IgD-negative memory B cell (primary cell): ENCODE results near the gene UGGT1. TPM values are rescaled to one million over a fixed set of nuclear protein-coding genes. Genes with fewer than 3 reads are reported as not detected.

Source experiments
- H3K27ac Mint-ChIP-seq, 3 donors: one replicate each; pipeline ENCODE4 v1.8.0; 2020 to 2022; ENCODE audit warnings: mild to moderate bottlenecking in 3 of 3, mixed read lengths in 3 of 3, moderate library complexity in 1 of 3
- H3K27me3 Mint-ChIP-seq: one replicate; pipeline ENCODE4 v1.8.0; 2021; ENCODE audit warnings: mixed read lengths
- H3K36me3 Mint-ChIP-seq: one replicate; pipeline ENCODE4 v1.8.0; 2020; ENCODE audit warnings: mild to moderate bottlenecking, mixed read lengths
- H3K4me1 Mint-ChIP-seq, 3 donors: one replicate each; pipeline ENCODE4 v1.8.0; 2020 to 2022; ENCODE audit warnings: mixed read lengths in 3 of 3, mild to moderate bottlenecking in 1 of 3
- H3K4me3 Mint-ChIP-seq, 4 donors: one replicate each; pipeline ENCODE4 v1.8.0; 2020 to 2022; ENCODE audit warnings: mild to moderate bottlenecking in 4 of 4, mixed read lengths in 4 of 4, moderate library complexity in 3 of 4
- H3K9me3 Mint-ChIP-seq, 3 donors: one replicate each; pipeline ENCODE4 v1.8.0; 2020 to 2021; ENCODE audit warnings: mixed read lengths in 3 of 3, mild to moderate bottlenecking in 1 of 3
- polyA plus RNA-seq: library from polyadenylated mRNA; unstranded; fragments of 300-500 nt; fragmentation: Illumina TruSeq; gene quantifications from one replicate; pipeline ENCODE4 v1.2.3, GENCODE V29; 2021

UGGT1 gene, protein sequence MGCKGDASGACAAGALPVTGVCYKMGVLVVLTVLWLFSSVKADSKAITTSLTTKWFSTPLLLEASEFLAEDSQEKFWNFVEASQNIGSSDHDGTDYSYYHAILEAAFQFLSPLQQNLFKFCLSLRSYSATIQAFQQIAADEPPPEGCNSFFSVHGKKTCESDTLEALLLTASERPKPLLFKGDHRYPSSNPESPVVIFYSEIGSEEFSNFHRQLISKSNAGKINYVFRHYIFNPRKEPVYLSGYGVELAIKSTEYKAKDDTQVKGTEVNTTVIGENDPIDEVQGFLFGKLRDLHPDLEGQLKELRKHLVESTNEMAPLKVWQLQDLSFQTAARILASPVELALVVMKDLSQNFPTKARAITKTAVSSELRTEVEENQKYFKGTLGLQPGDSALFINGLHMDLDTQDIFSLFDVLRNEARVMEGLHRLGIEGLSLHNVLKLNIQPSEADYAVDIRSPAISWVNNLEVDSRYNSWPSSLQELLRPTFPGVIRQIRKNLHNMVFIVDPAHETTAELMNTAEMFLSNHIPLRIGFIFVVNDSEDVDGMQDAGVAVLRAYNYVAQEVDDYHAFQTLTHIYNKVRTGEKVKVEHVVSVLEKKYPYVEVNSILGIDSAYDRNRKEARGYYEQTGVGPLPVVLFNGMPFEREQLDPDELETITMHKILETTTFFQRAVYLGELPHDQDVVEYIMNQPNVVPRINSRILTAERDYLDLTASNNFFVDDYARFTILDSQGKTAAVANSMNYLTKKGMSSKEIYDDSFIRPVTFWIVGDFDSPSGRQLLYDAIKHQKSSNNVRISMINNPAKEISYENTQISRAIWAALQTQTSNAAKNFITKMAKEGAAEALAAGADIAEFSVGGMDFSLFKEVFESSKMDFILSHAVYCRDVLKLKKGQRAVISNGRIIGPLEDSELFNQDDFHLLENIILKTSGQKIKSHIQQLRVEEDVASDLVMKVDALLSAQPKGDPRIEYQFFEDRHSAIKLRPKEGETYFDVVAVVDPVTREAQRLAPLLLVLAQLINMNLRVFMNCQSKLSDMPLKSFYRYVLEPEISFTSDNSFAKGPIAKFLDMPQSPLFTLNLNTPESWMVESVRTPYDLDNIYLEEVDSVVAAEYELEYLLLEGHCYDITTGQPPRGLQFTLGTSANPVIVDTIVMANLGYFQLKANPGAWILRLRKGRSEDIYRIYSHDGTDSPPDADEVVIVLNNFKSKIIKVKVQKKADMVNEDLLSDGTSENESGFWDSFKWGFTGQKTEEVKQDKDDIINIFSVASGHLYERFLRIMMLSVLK (N-terminal part only)
- polyA plus RNA-seq, result 10.9 TPM

DNA sequence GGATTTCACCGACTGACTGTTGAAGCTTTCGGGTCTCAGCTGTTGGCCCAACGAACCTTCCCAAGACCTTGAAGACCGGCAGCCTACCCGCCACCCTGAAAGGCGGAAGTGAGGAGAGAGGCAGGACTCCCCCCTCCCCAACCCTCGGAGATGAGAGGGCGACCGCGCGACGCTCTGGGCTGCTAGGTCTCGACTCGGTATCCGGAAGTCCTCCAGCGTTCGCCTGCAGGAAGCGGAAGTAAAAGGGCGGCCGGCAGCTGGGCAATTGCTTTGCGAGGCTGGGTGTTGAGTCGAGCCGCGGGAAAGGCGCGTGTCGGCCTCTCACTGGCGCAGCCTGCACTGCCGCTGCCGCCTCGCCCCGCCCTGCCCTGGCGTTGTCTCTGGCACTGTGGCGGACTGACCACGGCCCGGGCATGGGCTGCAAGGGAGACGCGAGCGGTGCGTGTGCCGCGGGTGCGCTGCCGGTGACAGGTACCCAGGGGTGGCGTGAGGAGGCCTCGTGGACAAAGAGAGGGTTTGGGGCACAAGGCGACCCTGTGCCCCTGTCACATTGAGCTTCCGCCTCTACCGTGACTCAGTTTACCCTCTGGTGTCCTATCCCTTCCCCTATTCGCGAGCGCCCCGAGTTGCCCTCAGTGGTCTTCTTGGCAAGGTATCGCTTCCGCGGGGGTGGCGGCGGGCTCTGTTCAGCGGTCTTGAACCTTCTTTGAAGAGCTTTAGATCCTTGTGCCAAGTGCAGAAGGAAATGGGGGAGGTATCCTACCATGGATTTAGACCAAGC lies at the start of gene UGGT1:
TSS of gene UGGT1 (plus strand) at position 256 of the 781 bp plus-strand sequence. CDS start at position 414, 158 bp downstream.
- Mint-ChIP-seq H3K9me3 (no peaks in the 10 kb centered on the region), H3K4me3 (peak within 1 kb of the TSS; percentile 90 to 98 (median 95)), H3K4me1 (peaks cover 25 to 38% (median 29%) of the 10 kb centered on the region in 3 donors), H3K27me3 (no peaks in the 10 kb centered on the region), H3K27ac (peak within 1 kb of the TSS; percentile 63 to 97 (median 93)), H3K36me3 (peaks cover 2% of the 10 kb centered on the region)

DNA sequence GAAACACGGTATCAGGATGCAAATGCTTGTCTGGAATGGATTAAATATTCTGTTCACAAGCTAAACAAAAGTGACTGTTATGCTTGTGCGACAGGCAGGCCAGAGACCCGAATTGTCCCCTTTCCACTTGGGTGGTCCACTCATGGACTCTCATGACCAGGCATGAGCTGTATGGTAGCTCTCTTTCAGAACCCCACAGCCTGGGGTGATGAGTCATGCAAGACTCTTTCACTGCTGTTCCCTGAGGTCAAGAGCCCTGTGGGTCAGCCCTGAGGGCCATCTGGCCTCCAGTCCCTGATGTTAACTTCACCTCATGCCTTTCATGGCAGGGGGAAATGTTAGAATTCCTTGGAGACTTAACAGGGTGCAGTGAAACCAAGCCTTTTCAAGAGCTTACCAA lies 49.4 kb upstream of the UGGT1 start:
- Mint-ChIP-seq H3K27ac (no peak overlapping the region), H3K9me3 (peaks cover 4 to 36% (median 29%) of the 10 kb centered on the region in 3 donors), H3K4me3 (no peak overlapping the region), H3K4me1 (no peaks in the 10 kb centered on the region), H3K36me3 (peaks cover 3% of the 10 kb centered on the region), H3K27me3 (peaks cover 8% of the 10 kb centered on the region)

DNA sequence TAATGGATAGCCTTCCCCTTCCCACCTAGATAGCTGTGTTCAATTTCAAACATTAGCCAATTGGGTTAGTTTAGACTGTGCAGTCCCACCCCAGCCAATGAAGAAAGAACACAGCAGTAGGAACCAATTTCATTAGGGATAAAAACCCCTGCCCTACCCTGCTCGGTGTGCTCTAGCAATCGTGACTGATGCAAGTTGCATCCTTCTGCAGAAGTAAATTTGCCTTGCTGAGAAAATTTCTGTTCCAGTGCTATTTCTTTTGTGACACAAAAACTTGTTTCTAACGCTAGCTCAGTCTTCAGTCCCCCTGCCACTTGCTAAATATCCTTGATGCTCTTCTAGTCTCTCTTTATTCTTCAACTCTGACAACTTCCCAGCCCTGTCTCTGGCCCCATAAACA lies 48.0 kb upstream of the UGGT1 start:
- Mint-ChIP-seq H3K4me3 (no peak overlapping the region), H3K27ac (no peak overlapping the region), H3K9me3 (peaks cover 2 to 29% (median 24%) of the 10 kb centered on the region in 3 donors), H3K27me3 (peaks cover 8% of the 10 kb centered on the region), H3K36me3 (peaks cover 3% of the 10 kb centered on the region), H3K4me1 (no peaks in the 10 kb centered on the region)

DNA sequence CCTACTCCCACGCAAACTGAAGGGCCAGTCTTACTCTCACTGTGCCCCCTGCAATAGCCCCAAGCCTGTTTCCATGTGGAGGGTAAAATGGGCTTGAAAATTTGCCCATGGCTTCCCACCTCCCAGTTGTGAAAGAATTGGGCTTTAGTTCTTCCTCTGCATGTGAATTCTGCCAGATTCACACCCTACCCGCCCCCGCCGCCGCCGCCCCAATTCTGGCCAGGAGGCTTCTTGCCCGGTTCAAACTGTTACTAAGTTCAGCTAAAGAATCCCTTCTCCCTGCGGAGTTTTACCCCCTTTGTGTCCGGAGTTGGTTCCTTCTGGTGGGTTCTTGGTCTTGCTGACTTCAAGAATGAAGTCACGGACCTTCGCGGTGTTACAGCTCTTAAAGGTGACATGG lies 37.7 kb upstream of the UGGT1 start:
- peaks cover 22% of the 10 kb centered on the region for H3K27me3 Mint-ChIP-seq
- H3K9me3 Mint-ChIP-seq, result peaks cover 12 to 14% (median 14%) of the 10 kb centered on the region in 3 donors
- no peak overlapping the region for H3K4me3 Mint-ChIP-seq

DNA sequence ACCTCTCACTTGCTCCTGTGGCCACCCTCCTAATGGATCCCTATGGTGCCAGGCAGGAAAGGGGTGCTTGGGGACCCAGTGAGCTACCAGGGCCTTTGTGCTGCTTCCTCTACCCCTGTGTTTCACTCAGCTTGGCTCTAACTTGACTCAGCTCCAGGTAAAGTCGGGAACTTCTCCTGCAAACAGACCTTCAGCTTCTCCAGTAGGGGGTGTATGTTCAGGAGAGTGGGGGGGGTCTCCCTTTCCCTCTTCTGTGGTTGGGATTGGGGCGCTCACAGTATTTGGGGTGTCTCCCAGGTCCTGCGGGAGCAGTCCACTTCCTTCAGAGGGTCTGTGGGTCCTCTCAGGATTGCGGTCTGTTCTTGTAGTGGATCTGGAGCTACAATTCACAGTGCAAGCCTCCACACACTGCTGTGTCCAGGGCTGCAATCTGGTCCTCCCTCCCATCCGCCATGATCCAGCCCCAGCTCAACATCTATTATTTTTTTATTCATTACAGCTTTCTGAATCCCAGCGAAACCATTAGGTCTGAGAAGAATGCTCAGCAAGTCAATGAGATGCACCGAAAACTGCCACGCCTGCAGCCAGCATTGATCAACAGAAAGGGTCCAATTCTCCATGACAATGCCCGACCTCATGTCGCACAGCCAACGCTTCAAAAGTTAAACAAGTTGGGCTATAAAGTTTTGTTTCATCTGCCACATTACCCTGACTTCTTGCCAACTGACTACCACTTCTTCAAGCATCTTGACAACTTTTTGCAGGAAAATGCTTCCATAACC lies 36.7 kb upstream of the UGGT1 start:
- Mint-ChIP-seq H3K9me3 (peaks cover 10 to 11% (median 10%) of the 10 kb centered on the region in 3 donors), H3K4me1 (no peaks in the 10 kb centered on the region), H3K4me3 (no peak overlapping the region), H3K36me3 (peaks cover 3% of the 10 kb centered on the region), H3K27me3 (peaks cover 22% of the 10 kb centered on the region), H3K27ac (no peak overlapping the region)

More for the DNA sequence above, 37.7 kb upstream of the UGGT1 start:
- H3K36me3 Mint-ChIP-seq, result peaks cover 5% of the 10 kb centered on the region
- H3K4me1 Mint-ChIP-seq, result no peaks in the 10 kb centered on the region
- no peak overlapping the region for H3K27ac Mint-ChIP-seq

DNA sequence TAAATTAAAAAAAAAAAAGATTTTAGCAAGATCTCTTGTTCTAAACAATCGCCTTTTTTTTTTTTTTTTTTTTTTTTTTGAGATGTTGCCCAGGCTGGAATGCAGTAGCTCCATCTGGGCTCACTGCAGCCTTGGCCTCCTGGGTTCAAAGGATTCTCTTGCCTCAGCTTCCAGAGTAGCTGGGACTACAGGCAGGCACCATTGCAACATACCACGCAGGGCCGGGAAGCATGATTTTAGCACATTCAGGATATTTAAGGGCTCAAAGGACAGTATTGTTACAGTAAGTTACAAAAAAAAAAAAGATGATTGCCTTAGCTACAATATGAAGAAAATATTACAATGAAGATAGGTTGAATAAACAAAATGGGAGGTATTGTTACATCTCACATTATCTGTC lies 33.7 kb upstream of the UGGT1 start:
- peaks cover 0 to 2% (median 0%) of the 10 kb centered on the region in 3 donors for H3K9me3 Mint-ChIP-seq
- H3K27me3 Mint-ChIP-seq, result peaks cover 11% of the 10 kb centered on the region

DNA sequence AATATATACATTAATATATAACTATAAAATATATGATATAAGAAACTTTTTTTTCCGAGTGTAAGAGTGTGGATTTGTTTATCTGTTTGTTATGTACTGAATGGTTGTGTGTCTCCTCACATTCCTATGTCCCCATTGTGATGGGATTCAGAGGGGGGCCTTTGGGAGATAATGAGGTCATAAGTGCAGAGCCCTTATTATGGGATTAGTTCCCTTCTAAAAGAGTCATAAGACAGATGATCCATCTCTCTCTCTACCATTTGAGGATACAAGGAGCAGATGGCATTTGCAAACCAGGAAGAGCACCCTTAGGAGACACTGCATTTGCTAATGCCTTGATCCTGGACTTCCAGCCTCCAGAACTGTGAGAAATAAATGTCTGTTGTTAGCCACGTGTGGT lies 32.9 kb upstream of the UGGT1 start:
- H3K4me1 Mint-ChIP-seq, result no peaks in the 10 kb centered on the region
- no peak overlapping the region for H3K4me3 Mint-ChIP-seq
- no peaks in the 10 kb centered on the region for H3K36me3 Mint-ChIP-seq
- peaks cover 0 to 2% (median 0%) of the 10 kb centered on the region in 3 donors for H3K9me3 Mint-ChIP-seq
- no peak overlapping the region for H3K27ac Mint-ChIP-seq
- H3K27me3 Mint-ChIP-seq, result peaks cover 10% of the 10 kb centered on the region

More for the DNA sequence above, 33.7 kb upstream of the UGGT1 start:
- Mint-ChIP-seq H3K4me3 (no peak overlapping the region), H3K4me1 (no peaks in the 10 kb centered on the region), H3K27ac (no peak overlapping the region), H3K36me3 (no peaks in the 10 kb centered on the region)

DNA sequence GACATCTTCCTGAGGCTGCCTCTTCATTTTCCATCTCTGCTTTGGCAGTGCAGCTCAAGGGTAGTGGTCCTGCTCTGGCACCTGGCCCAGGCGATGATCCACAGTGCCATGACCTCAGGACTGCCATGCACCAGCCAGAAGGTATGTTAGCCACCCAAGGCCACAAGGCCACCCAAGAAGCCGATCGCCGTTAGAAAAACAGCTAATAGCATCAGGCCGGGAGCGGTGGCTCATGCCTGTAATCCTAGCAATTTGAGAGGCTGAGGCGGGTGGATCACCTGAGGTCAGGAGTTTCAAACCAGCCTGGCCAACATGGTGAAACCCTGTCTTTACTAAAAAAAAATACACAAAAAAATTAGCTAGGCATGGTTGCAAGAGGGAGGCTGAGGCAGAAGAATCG lies 28.4 kb upstream of the UGGT1 start:
- Mint-ChIP-seq H3K27me3 (no peaks in the 10 kb centered on the region), H3K4me3 (no peak overlapping the region), H3K4me1 (no peaks in the 10 kb centered on the region), H3K27ac (no peak overlapping the region), H3K36me3 (peaks cover 2% of the 10 kb centered on the region), H3K9me3 (no peaks in the 10 kb centered on the region)

DNA sequence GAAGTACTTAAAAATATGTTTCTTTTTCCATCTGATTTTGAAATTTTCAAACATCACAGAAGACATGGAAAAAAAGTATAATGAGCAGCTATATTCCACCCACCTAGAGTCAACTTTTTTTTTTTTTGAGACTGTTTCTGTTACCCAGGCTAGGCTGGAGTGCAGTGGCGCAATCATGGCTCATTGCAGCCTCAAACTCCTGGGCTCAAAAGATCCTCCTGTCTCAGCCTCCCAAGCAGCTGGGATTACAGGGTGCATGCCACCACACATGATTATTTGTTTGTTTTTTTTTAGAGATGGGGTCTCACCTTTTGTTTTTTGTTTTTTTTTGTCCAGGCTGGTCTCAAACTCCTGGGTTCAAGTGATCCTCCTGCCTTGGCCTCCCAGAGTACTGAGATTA lies 26.6 kb upstream of the UGGT1 start:
- no peak overlapping the region for H3K4me3 Mint-ChIP-seq
- H3K27me3 Mint-ChIP-seq, result no peaks in the 10 kb centered on the region
- peaks cover 2% of the 10 kb centered on the region for H3K36me3 Mint-ChIP-seq
- no peaks in the 10 kb centered on the region for H3K4me1 Mint-ChIP-seq
- no peak overlapping the region for H3K27ac Mint-ChIP-seq
- H3K9me3 Mint-ChIP-seq, result no peaks in the 10 kb centered on the region

DNA sequence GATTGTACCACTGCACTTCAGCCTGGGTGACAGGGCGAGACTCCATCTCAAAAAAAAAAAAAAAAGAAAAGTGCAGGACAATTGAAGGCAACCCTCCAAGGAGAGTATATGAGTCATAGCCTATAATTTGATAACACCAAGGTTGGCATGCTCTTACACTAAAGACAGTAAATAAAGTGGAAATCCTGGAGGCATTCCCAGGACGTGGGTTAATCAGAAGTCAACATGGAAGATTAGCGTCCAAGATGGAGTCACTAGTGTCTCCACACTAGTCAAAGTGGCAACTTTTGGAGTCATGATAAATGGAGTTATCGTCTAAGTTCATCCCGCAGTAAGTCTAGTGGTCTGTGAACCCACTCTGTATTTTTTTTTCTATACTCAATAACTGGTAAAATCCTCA lies 21.2 kb upstream of the UGGT1 start:
- Mint-ChIP-seq H3K27me3 (peaks cover 1% of the 10 kb centered on the region), H3K36me3 (peaks cover under 1% of the 10 kb centered on the region), H3K9me3 (peaks cover 0 to 2% (median 0%) of the 10 kb centered on the region in 3 donors), H3K4me3 (no peak overlapping the region), H3K4me1 (no peaks in the 10 kb centered on the region), H3K27ac (no peak overlapping the region)

DNA sequence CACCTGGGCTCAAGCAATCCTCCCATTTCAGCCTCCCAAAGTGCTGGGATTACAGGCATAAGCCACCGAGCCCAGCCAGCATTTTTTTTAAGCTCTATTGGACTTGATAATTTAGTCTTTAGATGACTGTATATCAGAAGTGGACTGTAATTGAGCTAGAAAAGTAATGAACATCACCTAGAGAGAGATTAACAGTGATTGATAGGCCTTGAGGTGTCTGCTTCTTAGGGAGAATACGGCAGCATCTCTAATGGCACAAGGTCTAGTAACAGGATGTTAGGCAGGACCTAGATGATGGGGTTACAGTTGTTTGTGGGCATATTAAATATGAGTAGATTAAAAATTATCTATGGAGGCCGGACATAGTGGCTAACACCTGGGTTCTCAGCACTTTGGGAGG lies 17.7 kb upstream of the UGGT1 start:
- peaks cover 5 to 9% (median 9%) of the 10 kb centered on the region in 3 donors for H3K4me1 Mint-ChIP-seq
- H3K4me3 Mint-ChIP-seq, result no peak overlapping the region
- peaks cover 2 to 4% (median 2%) of the 10 kb centered on the region in 3 donors for H3K9me3 Mint-ChIP-seq
- H3K27ac Mint-ChIP-seq, result no peak overlapping the region
- peaks cover 4% of the 10 kb centered on the region for H3K36me3 Mint-ChIP-seq
- peaks cover 1% of the 10 kb centered on the region for H3K27me3 Mint-ChIP-seq

DNA sequence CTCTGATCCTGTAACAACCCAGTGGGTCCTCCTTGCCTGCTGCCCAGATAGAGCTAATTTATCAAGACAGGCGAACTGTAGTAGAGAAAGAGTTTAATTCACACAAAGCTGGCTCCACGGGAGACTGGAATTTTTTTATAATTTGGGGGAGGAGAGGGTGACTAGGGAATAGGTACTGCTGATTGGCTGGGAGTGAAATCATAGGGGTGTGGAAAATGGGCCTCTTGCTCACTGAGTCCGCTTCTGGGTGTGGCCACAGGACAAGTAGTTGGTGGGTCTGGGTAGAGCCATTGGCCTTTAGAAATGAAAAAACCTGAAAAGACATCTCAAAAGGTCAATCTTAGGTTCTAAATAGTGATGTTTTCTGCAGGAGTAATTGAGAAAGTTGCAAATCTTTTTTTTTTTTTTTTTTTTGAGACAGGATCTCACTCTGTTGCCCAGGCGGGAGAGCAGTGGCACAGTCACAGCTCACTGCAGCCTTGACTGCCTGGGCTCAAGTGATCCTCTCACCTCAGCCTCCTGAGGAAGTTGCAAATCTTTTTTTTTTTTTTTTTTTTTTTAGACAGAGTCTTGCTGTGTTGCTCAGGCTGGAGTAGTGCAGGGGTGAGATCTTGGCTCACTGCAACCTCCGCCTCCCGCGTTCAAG lies 14.4 kb upstream of the UGGT1 start:
- H3K36me3 Mint-ChIP-seq, result peaks cover 4% of the 10 kb centered on the region
- H3K4me1 Mint-ChIP-seq, result peaks cover 5 to 9% (median 9%) of the 10 kb centered on the region in 3 donors
- H3K27me3 Mint-ChIP-seq, result no peaks in the 10 kb centered on the region
- H3K4me3 Mint-ChIP-seq, result peak overlapping the region in 1 of 4 donors; percentile 4
- H3K9me3 Mint-ChIP-seq, result peaks cover 0 to 4% (median 2%) of the 10 kb centered on the region in 3 donors
- peak overlapping the region in 1 of 3 donors; percentile 6 for H3K27ac Mint-ChIP-seq

DNA sequence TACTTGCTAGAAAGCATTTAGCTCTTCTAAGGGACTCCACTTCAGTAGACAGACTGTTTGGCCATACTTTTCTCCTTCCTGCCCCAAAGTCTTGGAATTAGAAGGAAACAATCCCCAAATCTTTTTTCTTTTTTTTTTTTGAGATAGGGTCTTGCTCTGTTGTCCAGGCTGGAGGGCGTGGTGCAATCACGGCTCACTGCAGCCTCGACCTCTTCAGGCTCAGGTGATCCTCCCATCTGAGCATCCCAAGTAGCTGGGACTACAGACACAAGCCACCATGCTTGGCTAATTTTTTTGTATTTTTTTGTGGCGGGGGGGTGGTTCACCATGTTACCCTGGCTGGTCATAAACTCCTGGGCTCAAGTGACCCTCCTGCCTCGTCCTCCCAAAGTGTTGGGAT lies 6.2 kb upstream of the UGGT1 start:
- no peaks in the 10 kb centered on the region for H3K36me3 Mint-ChIP-seq
- no peaks in the 10 kb centered on the region for H3K9me3 Mint-ChIP-seq
- peaks cover 0 to 5% (median 3%) of the 10 kb centered on the region in 3 donors for H3K4me1 Mint-ChIP-seq
- no peak overlapping the region for H3K4me3 Mint-ChIP-seq
- no peak overlapping the region for H3K27ac Mint-ChIP-seq
- H3K27me3 Mint-ChIP-seq, result peaks cover 4% of the 10 kb centered on the region
